Stimulated activated CD4-positive, alpha-beta T cell treated with anti-CD3 and anti-CD28 coated beads, TNF-alpha, amount 100 ng/mL, for 1 hour (primary cell): Measurements from ENCODE around the gene DGKA.
"Not testable (repeated sequence)": the region's sequence is repeated elsewhere in the genome, so short reads cannot be mapped to it uniquely, and the experiment has no call there.

Source experiments
- DNase-seq, 3 donors: peaks; one replicate each; pipeline ENCODE4 v3.0.0-alpha.2; 2020; ENCODE audit warnings: low read depth in 3 of 3, low spot score in 1 of 3

The DGKA gene

GRCh38 chr12:55930771-55931316 lies at the start of gene DGKA:
Gene DGKA, plus strand, starts transcription at chr12:55931162. Its CDS starts 5,342 bp downstream, at chr12:55936504.
- DNase-seq: peak in 2 of 3 donors; percentile 53 to 54

- no peak for DNase-seq
These were observed 45.8 kb upstream of the DGKA start for GRCh38 chr12:55885113-55885512.

- no peak for DNase-seq
These were observed 39.7 kb upstream of the DGKA start for GRCh38 chr12:55891310-55891709.

- no peak for DNase-seq
These were observed 37.2 kb upstream of the DGKA start for GRCh38 chr12:55893723-55894122.

GRCh38 chr12:55899082-55899481 lies 31.9 kb upstream of the DGKA start:
- DNase-seq: no peak

GRCh38 chr12:55901881-55902490 lies 29.0 kb upstream of the DGKA start:
- DNase-seq: no peak

GRCh38 chr12:55906056-55906455 lies 24.9 kb upstream of the DGKA start:
- no peak for DNase-seq

- no peak for DNase-seq
These were observed 22.0 kb upstream of the DGKA start for GRCh38 chr12:55908726-55909512.

GRCh38 chr12:55909513-55909884 lies 21.5 kb upstream of the DGKA start:
- DNase-seq: no peak

GRCh38 chr12:55912908-55913307 lies 18.1 kb upstream of the DGKA start:
- no peak for DNase-seq

GRCh38 chr12:55915482-55915859 lies 15.5 kb upstream of the DGKA start:
- DNase-seq: no peak

- not testable (repeated sequence) for DNase-seq
These were observed 11.9 kb upstream of the DGKA start for GRCh38 chr12:55919032-55919431.

GRCh38 chr12:55922126-55922525 lies 8.8 kb upstream of the DGKA start:
- no peak for DNase-seq

GRCh38 chr12:55923648-55924047 lies 7.3 kb upstream of the DGKA start:
- DNase-seq: not testable (repeated sequence)

- no peak for DNase-seq
These were observed 5.6 kb upstream of the DGKA start for GRCh38 chr12:55925371-55925770.

- DNase-seq: no peak
These were observed 4.9 kb upstream of the DGKA start for GRCh38 chr12:55925870-55926737.

- DNase-seq: peak; percentile 74 to 79 (median 79)
These were observed 4.0 kb upstream of the DGKA start for GRCh38 chr12:55926738-55927587.

- DNase-seq: peak in 2 of 3 donors; percentile 32 to 39
These were observed 3.1 kb upstream of the DGKA start, which contains the start of gene PYM1 for GRCh38 chr12:55927588-55928502. Gene PYM1, minus strand, starts transcription at chr12:55927894. Its CDS starts 133 bp downstream, at chr12:55927761.

- peak; percentile 64 to 78 (median 74) for DNase-seq
These were observed 1.6 kb upstream of the DGKA start for GRCh38 chr12:55929306-55929791.
